HEK293T (cell line): ENCODE data around the gene KRTAP4-9.
"Not testable (repeated sequence)": the region's sequence is repeated elsewhere in the genome, so short reads cannot be mapped to it uniquely, and the experiment has no call there.

ENCODE experiments used
- CTCF ChIA-PET: fragments of 350-600 bp; formaldehyde crosslinking; extraction: SDS; loops from one replicate; lab custom pipeline; 2021; ENCODE audit warnings: antibody characterized with exemption, inconsistent platforms; lab: Yijun Ruan, JAX
- POLR2A ChIA-PET: fragments of 350-600 bp; formaldehyde crosslinking; extraction: SDS; loops from one replicate; lab custom pipeline; 2020; ENCODE audit warnings: antibody characterized with exemption, inconsistent platforms; lab: Yijun Ruan, JAX
- DNase-seq: peaks from one replicate; pipeline ENCODE4 v3.0.0; 2012; ENCODE audit warnings: mixed read lengths; ENCODE audit errors: extremely low spot score
- ARNT ChIP-seq: fragments of 450-650 bp; IDR thresholded peaks from 2 replicates; pipeline ENCODE4 v1.6.1; 2017; ENCODE audit warnings: mild to moderate bottlenecking
- BHLHE40 ChIP-seq: fragments of 450-650 bp; IDR thresholded peaks from 2 replicates; pipeline ENCODE4 v1.6.1; 2016; ENCODE audit warnings: mild to moderate bottlenecking, moderate library complexity, borderline replicate concordance
- CTBP1 ChIP-seq: fragments of 450-650 bp; IDR thresholded peaks from 2 replicates; pipeline ENCODE4 v1.6.1; 2016; ENCODE audit warnings: borderline replicate concordance
- ELF4 ChIP-seq: fragments of 450-650 bp; IDR thresholded peaks from 2 replicates; pipeline ENCODE4 v1.6.1; 2017; ENCODE audit warnings: antibody characterized with exemption
- FOXA1 ChIP-seq: fragments of 450-650 bp; IDR thresholded peaks from 2 replicates; pipeline ENCODE4 v1.6.1; 2016; ENCODE audit warnings: mild to moderate bottlenecking
- FOXK2 ChIP-seq: fragments of 450-650 bp; IDR thresholded peaks from 2 replicates; pipeline ENCODE4 v1.6.1; 2016; ENCODE audit warnings: mild to moderate bottlenecking
- FOXM1 ChIP-seq: fragments of 450-650 bp; IDR thresholded peaks from 2 replicates; pipeline ENCODE4 v1.6.1; 2017; ENCODE audit warnings: mild to moderate bottlenecking, borderline replicate concordance
- HDGF ChIP-seq: fragments of 450-650 bp; IDR thresholded peaks from 2 replicates; pipeline ENCODE4 v1.6.1; 2017; ENCODE audit warnings: antibody characterized with exemption, borderline replicate concordance
- L3MBTL2 ChIP-seq: fragments of 450-650 bp; conservative IDR thresholded peaks from 2 replicates; pipeline ENCODE4 v1.6.1; 2016; ENCODE audit warnings: mild to moderate bottlenecking
- LEF1 ChIP-seq: fragments of 450-650 bp; IDR thresholded peaks from 2 replicates; pipeline ENCODE4 v1.6.1; 2017; ENCODE audit warnings: mild to moderate bottlenecking, borderline replicate concordance
- NFRKB ChIP-seq: fragments of 450-650 bp; IDR thresholded peaks from 2 replicates; pipeline ENCODE4 v1.6.1; 2016; ENCODE audit warnings: mild to moderate bottlenecking, moderate library complexity
- SP1 ChIP-seq: fragments of 450-650 bp; IDR thresholded peaks from 2 replicates; pipeline ENCODE4 v1.6.1; 2017
- SUZ12 ChIP-seq: fragments of 450-650 bp; IDR thresholded peaks from 2 replicates; pipeline ENCODE4 v1.6.1; 2016; ENCODE audit warnings: mild to moderate bottlenecking
- TARDBP ChIP-seq: fragments of 450-650 bp; IDR thresholded peaks from 2 replicates; pipeline ENCODE4 v1.6.1; 2016
- ZNF384 ChIP-seq: fragments of 450-650 bp; IDR thresholded peaks from 2 replicates; pipeline ENCODE4 v1.6.1; 2016
- TF ChIP-seq, protein P1 (sequence below): fragments of 450-650 bp; IDR thresholded peaks from 2 replicates; pipeline ENCODE4 v1.6.1; 2016

Gene KRTAP4-9

DNA sequence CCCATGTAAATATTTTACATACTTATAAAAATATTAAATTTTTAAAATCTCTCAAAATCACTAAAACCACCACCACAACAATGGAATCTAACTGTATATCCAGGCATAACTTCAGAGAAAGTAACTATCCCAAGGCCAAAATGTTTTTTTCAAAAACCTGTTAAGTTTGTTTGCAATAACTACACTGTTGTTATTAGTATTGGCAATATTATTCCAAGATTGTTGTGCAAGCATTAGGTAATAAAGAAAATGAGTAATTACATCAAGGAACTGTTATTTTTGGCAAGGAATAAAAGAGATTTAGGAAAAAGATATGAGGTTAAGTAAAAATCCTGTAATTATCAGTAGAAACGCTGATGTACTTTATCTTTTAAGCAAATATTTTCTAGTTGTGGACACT is 22.2 kb downstream of the KRTAP4-9 start:
- DNase-seq, result no peak
- CTCF ChIA-PET, result no interaction called here
- POLR2A ChIA-PET, result no interaction called here
- TF ChIP-seq TARDBP, result no peak

DNA sequence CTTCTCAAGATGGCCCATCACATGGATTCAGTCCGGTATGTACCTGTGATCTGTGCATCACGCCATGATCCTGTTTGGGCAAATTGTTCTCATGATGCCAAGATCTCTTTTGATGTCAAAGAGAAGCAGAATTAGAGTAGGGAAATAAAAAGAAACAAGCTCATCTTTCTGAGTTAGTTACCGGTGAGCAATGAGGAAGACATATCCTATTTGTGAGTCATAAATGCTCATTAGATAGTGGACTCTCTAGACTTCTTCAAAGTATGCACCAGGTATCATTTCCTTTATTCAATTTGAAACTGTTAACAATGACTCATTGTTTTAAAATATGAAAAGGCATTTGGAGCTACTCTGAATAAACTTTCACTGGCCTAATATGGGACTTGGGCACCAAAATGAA is 26.8 kb downstream of the KRTAP4-9 start:
- CTCF ChIA-PET, result no interaction called here
- no peak for TF ChIP-seq L3MBTL2
- TF ChIP-seq, protein P1, sequence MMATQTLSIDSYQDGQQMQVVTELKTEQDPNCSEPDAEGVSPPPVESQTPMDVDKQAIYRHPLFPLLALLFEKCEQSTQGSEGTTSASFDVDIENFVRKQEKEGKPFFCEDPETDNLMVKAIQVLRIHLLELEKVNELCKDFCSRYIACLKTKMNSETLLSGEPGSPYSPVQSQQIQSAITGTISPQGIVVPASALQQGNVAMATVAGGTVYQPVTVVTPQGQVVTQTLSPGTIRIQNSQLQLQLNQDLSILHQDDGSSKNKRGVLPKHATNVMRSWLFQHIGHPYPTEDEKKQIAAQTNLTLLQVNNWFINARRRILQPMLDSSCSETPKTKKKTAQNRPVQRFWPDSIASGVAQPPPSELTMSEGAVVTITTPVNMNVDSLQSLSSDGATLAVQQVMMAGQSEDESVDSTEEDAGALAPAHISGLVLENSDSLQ, result no peak
- POLR2A ChIA-PET, result no interaction called here

DNA sequence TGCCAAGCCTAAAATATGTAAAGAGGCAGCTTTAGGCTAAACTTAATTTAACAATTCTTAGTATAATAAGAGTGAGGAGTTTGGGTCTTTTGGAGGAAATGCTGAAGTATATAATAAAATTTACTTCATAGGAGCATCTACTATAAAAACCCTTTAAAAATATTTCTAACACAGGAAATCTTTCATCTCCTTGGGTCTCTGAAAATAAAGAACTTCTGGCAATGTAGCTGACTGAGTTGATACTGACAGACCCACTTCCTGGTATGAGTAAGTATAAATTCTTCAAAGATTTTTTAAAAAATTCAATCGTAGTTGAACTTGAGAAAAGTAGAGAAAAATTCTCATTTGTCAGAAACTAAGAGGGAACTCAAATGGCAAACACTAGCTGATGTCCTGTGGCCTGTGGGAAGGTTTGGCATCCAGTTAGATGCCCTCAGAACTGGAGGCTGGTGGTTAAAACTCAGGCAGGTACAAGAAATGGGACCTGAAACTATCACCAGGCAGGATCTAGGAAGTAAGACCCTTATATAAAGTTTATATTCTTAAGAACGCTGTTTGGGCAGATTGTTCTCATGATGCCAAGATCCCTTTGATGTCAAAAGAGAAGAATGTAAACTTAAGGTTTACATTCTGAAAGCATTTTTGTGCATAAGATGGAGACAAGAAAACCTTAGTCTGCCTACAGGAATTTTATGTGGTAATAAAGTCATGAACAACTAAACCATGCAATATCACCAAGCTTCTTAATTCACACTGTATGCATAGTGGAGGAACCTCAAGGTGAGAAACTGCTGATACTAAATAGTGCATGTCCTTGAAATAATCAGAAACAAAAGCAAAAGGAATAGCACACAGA is 28.9 kb downstream of the KRTAP4-9 start:
- no peak for DNase-seq
- no peak for TF ChIP-seq BHLHE40
- TF ChIP-seq FOXK2, result no peak
- TF ChIP-seq FOXA1, result no peak
- ChIA-PET CTCF (no interaction called here), POLR2A (no interaction called here)

More for the DNA sequence above, 26.8 kb downstream of the KRTAP4-9 start:
- no peak for DNase-seq

DNA sequence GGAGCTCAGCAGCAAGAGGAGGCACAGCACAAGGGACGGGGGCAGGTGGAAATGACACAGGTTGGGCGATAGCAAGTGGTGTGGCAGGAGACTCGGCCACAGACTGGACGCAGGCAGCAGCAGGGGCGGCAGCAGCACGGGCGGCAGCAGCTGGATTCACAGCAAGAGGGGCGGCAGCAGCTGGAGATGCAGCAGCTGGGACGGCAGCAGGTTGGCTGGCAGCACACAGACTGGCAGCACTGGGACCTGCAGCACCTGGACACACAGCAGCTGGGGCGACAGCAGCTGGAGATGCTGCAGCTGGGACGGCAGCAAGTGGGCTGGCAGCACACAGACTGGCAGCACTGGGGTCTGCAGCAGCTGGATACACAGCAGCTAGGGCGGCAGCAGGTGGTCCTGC is 34.7 kb downstream of the KRTAP4-9 start:
- POLR2A ChIA-PET, CTCF ChIA-PET, DNase-seq: not testable (repeated sequence)

- ChIA-PET POLR2A (no interaction called here), CTCF (no interaction called here)
- TF ChIP-seq, protein P1, result no peak
- TF ChIP-seq NFRKB (no peak), CTBP1 (no peak), BHLHE40 (no peak)
- no peak for DNase-seq
Measured at GRCh38 chr17:41140360-41141131, 35.4 kb downstream of the KRTAP4-9 start, which contains the start of gene KRTAP4-6. KRTAP4-6 (minus strand) TSS chr17:41140544; CDS start chr17:41140487, 57 bp downstream.

GRCh38 chr17:41141361-41141760 is 36.2 kb downstream of the KRTAP4-9 start:
- POLR2A ChIA-PET, result no interaction called here
- CTCF ChIA-PET, result no interaction called here
- TF ChIP-seq FOXK2, result no peak
- TF ChIP-seq SUZ12, result no peak
- no peak for TF ChIP-seq BHLHE40
- TF ChIP-seq FOXA1, result no peak
- no peak for TF ChIP-seq SP1
- no peak for TF ChIP-seq ELF4
- TF ChIP-seq FOXM1, result no peak
- no peak for TF ChIP-seq HDGF
- TF ChIP-seq, protein P1, result no peak
- TF ChIP-seq L3MBTL2, result no peak
- TF ChIP-seq TARDBP, result no peak
- no peak for TF ChIP-seq ZNF384
- TF ChIP-seq LEF1, result no peak
- no peak for TF ChIP-seq ARNT
- no peak for DNase-seq

DNA sequence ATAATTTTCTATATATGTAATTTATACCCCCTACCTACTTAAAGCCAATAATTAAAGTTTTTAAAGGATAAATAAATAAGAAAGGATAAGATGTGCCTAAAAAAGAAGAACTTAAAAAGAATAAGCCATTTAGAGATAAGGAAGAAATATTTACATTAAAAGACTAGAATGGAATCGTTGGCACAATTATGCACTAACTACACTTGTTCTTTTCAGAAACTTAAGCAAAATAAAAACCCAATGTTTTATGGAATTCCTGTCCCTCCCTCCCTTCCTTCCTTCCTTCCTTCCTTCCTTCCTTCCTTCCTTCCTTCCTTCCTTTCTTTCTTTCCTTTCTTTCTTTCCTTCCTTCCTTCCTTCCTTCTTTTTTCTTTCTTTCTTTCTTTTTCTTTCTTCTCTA is 39.7 kb downstream of the KRTAP4-9 start:
- ChIA-PET POLR2A (no interaction called here), CTCF (no interaction called here)
- TF ChIP-seq, protein P1, result no peak
- TF ChIP-seq BHLHE40 (no peak), HDGF (no peak), SUZ12 (no peak), TARDBP (no peak), LEF1 (no peak), NFRKB (no peak), ELF4 (no peak), ARNT (no peak), ZNF384 (no peak), FOXK2 (no peak), FOXA1 (no peak)
- DNase-seq, result no peak
